ENCODE data around the gene CDH4. TPM values are rescaled to one million over a fixed set of nuclear protein-coding genes. Genes with fewer than 3 reads are reported as not detected.

The CDH4 gene
- total and polyA plus RNA-seq, 9 of the 15 experiments (the other 6 are each of a cell fraction or from before 2014, with no cell fraction given): 0.04 TPM; not detected in 8

GRCh38 chr20:61890210-61890609 is 638.1 kb downstream of the CDH4 start:
- Histone ChIP-seq H3K9me1 (ENCODE audit: control insufficient read depth, insufficient read depth, low read length) (no peaks in the 10 kb centered on the region), H3K27me3 (ENCODE audit: control insufficient read depth in 2 of 2, insufficient read depth in 2 of 2, low read length in 2 of 2) (peaks cover 5 to 24% of the 10 kb centered on the region in 2 experiments), H4K20me1 (replicated peaks; ENCODE audit: control insufficient read depth, insufficient read depth, low read length) (no peaks in the 10 kb centered on the region), H3K9ac (ENCODE audit: insufficient read depth in 1 of 2, low read depth in 2 of 2, low read length in 2 of 2) (no peak overlapping the region), H3K9me3 (replicated peaks; ENCODE audit: control insufficient read depth, insufficient read depth, low read depth, low read length) (no peaks in the 10 kb centered on the region), H3K36me3 (ENCODE audit: control insufficient read depth, insufficient read depth, low read length) (no peaks in the 10 kb centered on the region), H2AFZ (ENCODE audit: low read depth, low read length) (no peak overlapping the region), H3K27ac (ENCODE audit: extremely low read depth, low read depth, low read length) (no peak overlapping the region), H3K4me3 (no peak overlapping the region), H3K4me1 (replicated peaks in 1 of 2; ENCODE audit: control insufficient read depth in 2 of 2, insufficient read depth in 2 of 2, low read length in 2 of 2) (no peaks in the 10 kb centered on the region; a peak in 1 of 5 replicates), H3K4me2 (ENCODE audit: insufficient read depth, low read length) (no peak overlapping the region), H3K79me2 (ENCODE audit: control insufficient read depth, insufficient read depth, low read length) (no peaks in the 10 kb centered on the region)
- intact Hi-C loops (cut with micrococcal nuclease) (no loop called here), in situ Hi-C loops (cut with MboI) (loop anchor here (25.0 kb wide), 1 partner anchor 1678 kb away; no protein-coding TSS in a partner anchor)
- TF ChIP-seq EHMT2 (IDR thresholded peaks at IDR 0.05) (peak; percentile 48; the same call in 1 of the 2 replicates), HDGF (IDR thresholded peaks at IDR 0.05) (no peak), SIRT6 (IDR thresholded peaks at IDR 0.05; ENCODE audit: low read depth, low read length) (no peak), CTBP1 (IDR thresholded peaks at IDR 0.05; ENCODE audit: borderline replicate concordance) (peak; percentile 15; the same call in 1 of the 2 replicates), ARNT (IDR thresholded peaks at IDR 0.05) (no peak), NBN (IDR thresholded peaks at IDR 0.05; ENCODE audit: low read depth) (no peak)
- ATAC-seq (no peak), FAIRE-seq (no peak), DNase-seq (ENCODE audit: extremely low read depth in 1 of 4, low spot score in 3 of 4) (no peak)
- CTCF ChIA-PET (ENCODE audit: low intra/inter-chr PET ratio): no interaction called here
- POLR2A ChIA-PET: no interaction called here
- no TSS peak for BruUV-seq (replicated peaks)
- WGBS (ENCODE audit: insufficient coverage, low coverage, missing lambda C conversion rate): 0% methylated on average over 1 of the region's 1 CpG

- WGBS (ENCODE audit: insufficient coverage, low coverage, missing lambda C conversion rate): 0% methylated on average over 6 of the region's 6 CpGs
- intact Hi-C loops (cut with micrococcal nuclease): no loop called here
- H3K9me1 ChIP-seq (ENCODE audit: control insufficient read depth, insufficient read depth, low read length): no peaks in the 10 kb centered on the region
- no peak for FAIRE-seq
- no peak for DNase-seq (ENCODE audit: extremely low read depth in 1 of 4, low spot score in 3 of 4)
- no peaks in the 10 kb centered on the region for H3K79me2 ChIP-seq (ENCODE audit: control insufficient read depth, insufficient read depth, low read length)
- no peaks in the 10 kb centered on the region for H3K9me3 ChIP-seq (replicated peaks; ENCODE audit: control insufficient read depth, insufficient read depth, low read depth, low read length)
- H3K4me2 ChIP-seq (ENCODE audit: insufficient read depth, low read length): no peak overlapping the region
- ChIA-PET POLR2A (no interaction called here), CTCF (ENCODE audit: low intra/inter-chr PET ratio) (interaction anchor here (0.7 kb wide), 1 partner anchor 338 kb away, joined by 3 read pairs; no protein-coding TSS in a partner anchor)
- BruUV-seq (replicated peaks): no TSS peak
- H3K4me3 ChIP-seq: no peak overlapping the region
- no peak overlapping the region for H2AFZ ChIP-seq (ENCODE audit: low read depth, low read length)
- ATAC-seq: no peak
- H3K9ac ChIP-seq (ENCODE audit: insufficient read depth in 1 of 2, low read depth in 2 of 2, low read length in 2 of 2): no peak overlapping the region
- no peak overlapping the region for H3K27ac ChIP-seq (ENCODE audit: extremely low read depth, low read depth, low read length)
- H3K36me3 ChIP-seq (ENCODE audit: control insufficient read depth, insufficient read depth, low read length): no peaks in the 10 kb centered on the region
- H4K20me1 ChIP-seq (replicated peaks; ENCODE audit: control insufficient read depth, insufficient read depth, low read length): 0 out of 2 replicates have a peak, but pooled peaks cover 5% of the 10 kb centered on the region
- H3K27me3 ChIP-seq (ENCODE audit: control insufficient read depth in 2 of 2, insufficient read depth in 2 of 2, low read length in 2 of 2): peaks cover 0 to 18% of the 10 kb centered on the region in 2 experiments; a peak in 2 of 5 replicates
- H3K4me1 ChIP-seq (replicated peaks in 1 of 2; ENCODE audit: control insufficient read depth in 2 of 2, insufficient read depth in 2 of 2, low read length in 2 of 2): peaks cover 0 to 5% of the 10 kb centered on the region in 2 experiments; a peak in 1 of 5 replicates
- in situ Hi-C loops (cut with MboI): loop anchor here (25.0 kb wide), 1 partner anchor 1679 kb away; no protein-coding TSS in a partner anchor
- TF ChIP-seq GATAD2B (IDR thresholded peaks at IDR 0.05; ENCODE audit: borderline replicate concordance) (no peak), POLR2AphosphoS2 (IDR thresholded peaks at IDR 0.05; ENCODE audit: low read length) (no peak), CHD2 (IDR thresholded peaks at IDR 0.05; ENCODE audit: low read depth, low read length) (no peak), CBFA2T2 (conservative IDR thresholded peaks at IDR 0.05) (no peak), DPF2 (IDR thresholded peaks at IDR 0.05) (no peak), HDAC3 (IDR thresholded peaks at IDR 0.05; ENCODE audit: borderline replicate concordance, partially characterized antibody) (no peak), ZNF589 (CRISPR knock-in tag; IDR thresholded peaks at IDR 0.05; ENCODE audit: low read depth) (no peak), KAT8 (IDR thresholded peaks at IDR 0.05; ENCODE audit: low read depth) (no peak), BMI1 (IDR thresholded peaks at IDR 0.05; ENCODE audit: low read length) (no peak), ZNF79 (CRISPR knock-in tag; IDR thresholded peaks at IDR 0.05; ENCODE audit: low read depth) (no peak), CREM (IDR thresholded peaks at IDR 0.05; ENCODE audit: low read depth) (no peak), ZNF274 (IDR thresholded peaks at IDR 0.05; ENCODE audit: borderline replicate concordance, low read depth, low read length) (no peak), CREBBP (IDR thresholded peaks at IDR 0.05; ENCODE audit: low read depth, low read length) (no peak), ZC3H11A (IDR thresholded peaks at IDR 0.05; ENCODE audit: low read depth, low read length) (no peak), CTBP1 (IDR thresholded peaks at IDR 0.05; ENCODE audit: borderline replicate concordance) (no peak), XRCC3 (IDR thresholded peaks at IDR 0.05) (no peak)
Measured at GRCh38 chr20:61891476-61891875, 639.4 kb downstream of the CDH4 start.
